HepG2 (cell line): Measurements from ENCODE around the gene RPP21. TPM values are rescaled to one million over a fixed set of nuclear protein-coding genes. Genes with fewer than 3 reads are reported as not detected.

Source experiments
- HOMEZ ChIP-seq: IDR thresholded peaks from 2 replicates; pipeline ENCODE4 v1.6.1; 2016; ENCODE audit warnings: low read depth
- MED1 ChIP-seq: sonication (generic); formaldehyde crosslinking; IDR thresholded peaks from 2 replicates; pipeline ENCODE4 v1.4.0; 2020; ENCODE audit warnings: missing genetic modification reagents
- SP5 ChIP-seq: IDR thresholded peaks from 2 replicates; pipeline ENCODE4 v1.6.1; 2016; ENCODE audit warnings: low read depth, borderline replicate concordance
- STAG1 ChIP-seq: sonication (generic); formaldehyde crosslinking; IDR thresholded peaks from 2 replicates; pipeline ENCODE4 v1.4.0; 2020; ENCODE audit warnings: missing genetic modification reagents
- TFDP2 ChIP-seq: sonication (generic); formaldehyde crosslinking; IDR thresholded peaks from 2 replicates; pipeline ENCODE4 v1.4.0; 2020; ENCODE audit warnings: missing genetic modification reagents
- TOE1 ChIP-seq: sonication (generic); formaldehyde crosslinking; IDR thresholded peaks from 2 replicates; pipeline ENCODE4 v1.4.0; 2020; ENCODE audit warnings: mild to moderate bottlenecking, missing genetic modification reagents
- ZFP37 ChIP-seq: sonication (generic); formaldehyde crosslinking; IDR thresholded peaks from 2 replicates; pipeline ENCODE4 v1.4.0; 2020; ENCODE audit warnings: missing genetic modification reagents, borderline replicate concordance
- ZNF205 ChIP-seq: IDR thresholded peaks from 2 replicates; pipeline ENCODE4 v1.6.1; 2018; ENCODE audit warnings: missing biosample characterization, missing genetic modification reagents
- ZNF30 ChIP-seq: sonication (generic); formaldehyde crosslinking; IDR thresholded peaks from 2 replicates; pipeline ENCODE4 v1.5.0; 2020; ENCODE audit warnings: mild to moderate bottlenecking, missing genetic modification reagents
- ZNF318 ChIP-seq: sonication (generic); formaldehyde crosslinking; IDR thresholded peaks from 2 replicates; pipeline ENCODE4 v1.4.0; 2020; ENCODE audit warnings: mild to moderate bottlenecking, missing genetic modification reagents
- ZNF354B ChIP-seq: sonication (generic); formaldehyde crosslinking; IDR thresholded peaks from 2 replicates; pipeline ENCODE4 v1.8.0; 2022; ENCODE audit warnings: mild to moderate bottlenecking, missing genetic modification reagents
- ZNF468 ChIP-seq: sonication (generic); formaldehyde crosslinking; IDR thresholded peaks from 2 replicates; pipeline ENCODE4 v1.8.0; 2022; ENCODE audit warnings: mild to moderate bottlenecking, moderate library complexity, missing genetic modification reagents
- ZNF547 ChIP-seq: sonication (generic); formaldehyde crosslinking; IDR thresholded peaks from 2 replicates; pipeline ENCODE4 v1.5.1; 2020; ENCODE audit warnings: mild to moderate bottlenecking, missing genetic modification reagents
- ZSCAN9 ChIP-seq: IDR thresholded peaks from 2 replicates; pipeline ENCODE4 v1.6.1; 2016; ENCODE audit warnings: borderline replicate concordance
- polyA plus RNA-seq, 8 experiments: library from polyadenylated mRNA; depleted of rRNA in 3 of 8; stranded (reverse) in 7 of 8; unstranded in 1 of 8; fragments of >200 nt; fragmentation: Illumina TruSeq in 4 of 8; extraction: Trizol in 4 of 8; gene quantifications; 2 replicates each; pipeline versions ENCODE4 v1.2.1 to v1.2.3, GENCODE V29; 2011 to 2016; ENCODE audit warnings: low read depth in 4 of 8, missing spikeins in 1 of 8, mixed read lengths in 1 of 8; ENCODE audit not compliant: insufficient read depth in 1 of 8
- total RNA-seq, 5 experiments: library from RNA; depleted of rRNA; stranded (reverse); fragments of >200 nt; fragmentation: Illumina TruSeq; extraction: Trizol; gene quantifications; 2 replicates each; pipeline ENCODE4 v1.2.3, GENCODE V29; 2016; ENCODE audit warnings: low read depth in 1 of 5

Gene RPP21
- total and polyA plus RNA-seq, 2 of the 13 experiments (the other 11 are each of a cell fraction or from before 2014, with no cell fraction given): 53.1 to 72.3 TPM

- TF ChIP-seq ZNF318 (CRISPR knock-in tag): 0 out of 2 replicates have a peak, but pooled peaks have one; percentile 41
- TF ChIP-seq TOE1 (CRISPR knock-in tag): no peak
- 0 out of 2 replicates have a peak, but pooled peaks have one; percentile 14 for TF ChIP-seq ZNF205 (CRISPR knock-in tag)
- TF ChIP-seq MED1: peak; percentile 8; the same call in 1 of the 2 replicates
- no peak for TF ChIP-seq STAG1 (CRISPR knock-in tag)
- TF ChIP-seq ZNF468 (CRISPR knock-in tag): 0 out of 2 replicates have a peak, but pooled peaks have one; percentile 49
- no peak; the same call in 1 of the 2 replicates for TF ChIP-seq ZSCAN9
- peak; percentile 29; the same call in 1 of the 2 replicates for TF ChIP-seq TFDP2 (CRISPR knock-in tag)
- 0 out of 2 replicates have a peak, but pooled peaks have one; percentile 12 for TF ChIP-seq ZNF354B (CRISPR knock-in tag)
- no peak for TF ChIP-seq HOMEZ (CRISPR knock-in tag)
- TF ChIP-seq SP5 (CRISPR knock-in tag): peak; percentile 72; the same call in 1 of the 2 replicates
- TF ChIP-seq ZNF30 (CRISPR knock-in tag): peak; percentile 83; the same call in 1 of the 2 replicates
- no peak for TF ChIP-seq ZFP37 (CRISPR knock-in tag)
- no peak for TF ChIP-seq ZNF547
These were observed 19.0 kb upstream of the RPP21 start (continued) for GRCh38 chr6:30325873-30326525.
